A673 (cell line): Measurements from ENCODE around the gene KDR. TPM values are rescaled to one million over a fixed set of nuclear protein-coding genes. Genes with fewer than 3 reads are reported as not detected.
A peak's percentile ranks its signal among the peaks of the same experiment; 100 is the strongest.

Experiments
- Bru-seq: library from RNA; stranded (reverse); fragments of 400-500 nt; gene quantifications from one replicate; lab custom pipeline; 2021; lab: Mats Ljungman, UMichigan
- BruChase-seq, 2 experiments: library from RNA; stranded (reverse); fragments of 400-500 nt; gene quantifications; one replicate each; lab custom pipeline; 2021; lab: Mats Ljungman, UMichigan
- BruUV-seq: library from RNA; stranded (reverse); fragments of 400-500 nt; replicated peaks from 2 replicates; lab custom pipeline; 2021; lab: Mats Ljungman, UMichigan
- CTCF ChIA-PET: fragments of 300-600 bp; sonication (Branson Sonifier 250); formaldehyde crosslinking; loops from one replicate; lab custom pipeline; 2022; ENCODE audit warnings: antibody characterized with exemption; lab: Charles Lee
- POLR2A ChIA-PET: fragments of 300-600 bp; sonication (Branson Sonifier 250); formaldehyde crosslinking; loops from one replicate; lab custom pipeline; 2022; ENCODE audit warnings: antibody characterized with exemption; ENCODE audit not compliant: low non-redundant PET; lab: Charles Lee
- DNase-seq: peaks from one replicate; pipeline ENCODE4 v3.0.0-alpha.2; 2015; ENCODE audit warnings: low spot score
- H3K27ac ChIP-seq: fragments of 200-600 bp; sonication (generic); 2 replicates; pipeline ENCODE4 v1.5.1; 2016; ENCODE audit warnings: mixed run types, low read depth, mild to moderate bottlenecking, mixed read lengths, antibody characterized with exemption, low read length; ENCODE audit not compliant: poor library complexity, severe bottlenecking
- H3K27me3 ChIP-seq: fragments of 200-600 bp; sonication (generic); replicated peaks from 2 replicates; pipeline ENCODE4 v1.6.1; 2017; ENCODE audit warnings: mixed run types, low read depth, mild to moderate bottlenecking, mixed read lengths, antibody characterized with exemption, low read length; ENCODE audit not compliant: insufficient read depth, poor library complexity
- H3K36me3 ChIP-seq: fragments of 200-600 bp; sonication (generic); 2 replicates; pipeline ENCODE4 v1.6.1; 2016; ENCODE audit warnings: mixed run types, mild to moderate bottlenecking, mixed read lengths, antibody characterized with exemption, low read length; ENCODE audit not compliant: insufficient read depth, poor library complexity, severe bottlenecking
- H3K4me1 ChIP-seq: fragments of 200-600 bp; sonication (generic); 2 replicates; pipeline ENCODE4 v1.6.1; 2017; ENCODE audit warnings: mixed run types, mild to moderate bottlenecking, mixed read lengths, antibody characterized with exemption, low read length; ENCODE audit not compliant: insufficient read depth, poor library complexity, severe bottlenecking
- H3K4me3 ChIP-seq: fragments of 200-600 bp; sonication (generic); 2 replicates; pipeline ENCODE4 v1.5.1; 2016; ENCODE audit warnings: low read depth, mixed run types, mild to moderate bottlenecking, mixed read lengths, low read length; ENCODE audit not compliant: poor library complexity, severe bottlenecking
- H3K9me3 ChIP-seq: fragments of 200-600 bp; sonication (generic); 2 replicates; pipeline ENCODE4 v1.6.1; 2016; ENCODE audit warnings: mixed run types, low read depth, mild to moderate bottlenecking, mixed read lengths, antibody characterized with exemption, low read length; ENCODE audit not compliant: poor library complexity, severe bottlenecking
- EZH2 ChIP-seq: fragments of 200-600 bp; sonication (generic); IDR thresholded peaks from 2 replicates; pipeline ENCODE4 v1.6.1; 2017; ENCODE audit warnings: borderline replicate concordance, low read depth, mild to moderate bottlenecking, mixed read lengths, antibody characterized with exemption, low read length; ENCODE audit not compliant: poor library complexity, severe bottlenecking
- intact Hi-C: fragments of 100-400 bp; cut with micrococcal nuclease; formaldehyde crosslinking; loops from one replicate; pipeline ENCODE4 v1.10.0; 2022; ENCODE audit not compliant: unreplicated experiment
- long read RNA-seq: library from polyadenylated mRNA; stranded (forward); transcript quantifications from one replicate; pipeline ENCODE4 v2.0.0, GENCODE V29; 2022
- total RNA-seq: library from RNA; stranded (reverse); gene quantifications from 2 replicates; pipeline ENCODE4 v1.2.3, GENCODE V29; 2021
- TF ChIP-seq, protein P1 (sequence below): fragments of 300-800, 200-600 bp; sonication (generic); conservative IDR thresholded peaks from 2 replicates; pipeline ENCODE4 v1.5.1; 2017; ENCODE audit warnings: low read depth, mild to moderate bottlenecking, antibody characterized with exemption, low read length, moderate library complexity, mixed read lengths

The KDR gene
- 0.42 and 0.47 TPM in 2 replicates for total RNA-seq
- Bru-seq, nascent RNA, result percentile 16 among the genes with signal in this experiment
- BruChase-seq, experiment 1, labeled RNA remaining after a 2-hour chase, result percentile 14 among the genes with signal in this experiment
- BruChase-seq, experiment 2, labeled RNA remaining after a 6-hour chase, result percentile 26 among the genes with signal in this experiment
- long read RNA-seq, result 0 reads

DNA sequence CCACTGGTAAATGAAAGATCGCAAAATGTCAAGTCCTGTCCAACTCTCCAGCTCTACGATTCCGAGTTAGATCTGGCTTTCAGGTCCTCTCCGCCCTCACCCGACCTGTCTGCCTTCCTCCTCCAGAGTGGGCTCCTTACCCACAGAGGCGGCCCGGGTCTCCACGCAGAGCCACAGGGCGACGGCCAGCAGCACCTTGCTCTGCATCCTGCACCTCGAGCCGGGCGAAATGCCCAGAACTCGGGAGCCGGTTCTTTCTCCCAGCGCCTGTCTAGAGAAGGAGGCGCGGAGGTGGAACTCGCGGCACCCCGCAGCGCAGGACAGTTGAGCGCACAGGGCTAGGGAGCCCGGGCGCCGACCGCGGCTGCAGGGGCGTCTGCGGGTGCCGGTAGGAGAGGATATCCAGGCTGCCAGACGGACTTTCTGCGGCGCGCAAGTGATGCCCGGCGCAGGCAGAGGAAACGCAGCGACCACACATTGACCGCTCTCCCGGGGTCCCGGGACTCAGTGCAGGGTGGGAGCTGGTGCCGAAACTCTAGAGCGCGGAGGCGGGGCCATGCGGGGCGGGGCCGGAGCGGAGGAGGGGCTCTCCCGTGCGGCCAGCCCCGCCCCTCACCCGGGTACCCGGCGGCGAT is at the start of gene KDR:
Gene KDR (minus strand): TSS at position 509 of the 635 bp plus-strand sequence. CDS start 302 bp downstream, at position 207.
- Histone ChIP-seq H3K4me1 (no peaks in the 10 kb centered on the region), H3K9me3 (no peaks in the 10 kb centered on the region), H3K4me3 (peak within 1 kb of the TSS; percentile 45), H3K36me3 (no peaks in the 10 kb centered on the region), H3K27ac (no peak within 1 kb of the TSS), H3K27me3 (no peaks in the 10 kb centered on the region)
- no TSS peak for BruUV-seq
- peak; percentile 30 for DNase-seq
- CTCF ChIA-PET, result no interaction called here
- no peak for TF ChIP-seq EZH2
- TF ChIP-seq, protein P1, sequence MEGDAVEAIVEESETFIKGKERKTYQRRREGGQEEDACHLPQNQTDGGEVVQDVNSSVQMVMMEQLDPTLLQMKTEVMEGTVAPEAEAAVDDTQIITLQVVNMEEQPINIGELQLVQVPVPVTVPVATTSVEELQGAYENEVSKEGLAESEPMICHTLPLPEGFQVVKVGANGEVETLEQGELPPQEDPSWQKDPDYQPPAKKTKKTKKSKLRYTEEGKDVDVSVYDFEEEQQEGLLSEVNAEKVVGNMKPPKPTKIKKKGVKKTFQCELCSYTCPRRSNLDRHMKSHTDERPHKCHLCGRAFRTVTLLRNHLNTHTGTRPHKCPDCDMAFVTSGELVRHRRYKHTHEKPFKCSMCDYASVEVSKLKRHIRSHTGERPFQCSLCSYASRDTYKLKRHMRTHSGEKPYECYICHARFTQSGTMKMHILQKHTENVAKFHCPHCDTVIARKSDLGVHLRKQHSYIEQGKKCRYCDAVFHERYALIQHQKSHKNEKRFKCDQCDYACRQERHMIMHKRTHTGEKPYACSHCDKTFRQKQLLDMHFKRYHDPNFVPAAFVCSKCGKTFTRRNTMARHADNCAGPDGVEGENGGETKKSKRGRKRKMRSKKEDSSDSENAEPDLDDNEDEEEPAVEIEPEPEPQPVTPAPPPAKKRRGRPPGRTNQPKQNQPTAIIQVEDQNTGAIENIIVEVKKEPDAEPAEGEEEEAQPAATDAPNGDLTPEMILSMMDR, result no peak
- intact Hi-C loops, result no loop called here
- POLR2A ChIA-PET, result interaction anchor here (0.6 kb wide), 1 partner anchor 35 kb away, joined by 3 read pairs; no protein-coding TSS in a partner anchor

DNA sequence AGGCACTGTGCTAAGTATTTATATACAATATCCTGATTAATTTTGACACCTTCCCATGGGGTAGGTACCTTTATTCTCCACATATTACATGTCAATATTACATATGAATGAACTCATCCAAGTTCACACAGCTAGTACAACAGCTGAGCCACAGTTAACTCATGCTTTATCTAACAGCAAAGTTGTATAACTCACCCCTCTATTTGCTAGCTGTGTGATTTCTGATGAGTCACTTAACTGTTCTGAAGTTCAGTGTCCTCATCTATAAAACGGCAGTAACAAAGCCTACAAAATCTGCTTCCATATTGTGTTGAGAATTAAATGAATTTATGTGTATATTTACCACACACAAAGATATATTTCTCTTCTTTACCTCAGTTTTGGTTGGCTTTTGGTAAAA is 48.2 kb upstream of the KDR start:
- intact Hi-C loops, result loop anchor here (10.0 kb wide), 1 partner anchor 169 kb away; no protein-coding TSS in a partner anchor
- no peak overlapping the region for H3K27ac ChIP-seq

DNA sequence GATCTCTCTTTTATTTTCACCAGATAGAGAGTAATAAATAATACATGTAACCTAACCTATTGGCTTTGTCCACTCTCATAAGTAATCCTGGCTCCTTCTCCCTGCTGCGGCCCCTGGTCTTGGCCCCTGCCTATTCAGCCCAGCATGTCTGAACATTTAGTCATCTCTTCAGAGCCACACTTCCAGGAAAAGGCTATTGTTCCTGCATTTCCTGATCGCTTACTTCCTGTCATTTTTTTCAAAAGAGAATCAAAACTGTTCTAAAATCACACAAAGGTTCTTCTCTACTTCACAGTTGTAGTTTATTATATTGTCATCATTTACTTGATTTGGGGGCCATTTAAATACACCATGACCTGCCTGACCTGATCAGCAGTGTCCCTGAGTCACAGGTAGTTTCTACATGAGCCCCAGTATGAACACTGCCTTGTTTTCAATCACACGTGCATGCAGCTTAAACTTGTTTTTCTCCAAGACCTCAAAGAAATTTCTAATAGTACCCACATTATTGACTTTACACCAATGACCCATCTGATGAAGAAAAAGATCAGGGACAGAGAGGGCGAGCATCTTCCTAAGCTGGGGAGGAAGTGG is 47.4 kb upstream of the KDR start:
- intact Hi-C loops, result loop anchor here (10.0 kb wide), 1 partner anchor 168 kb away; no protein-coding TSS in a partner anchor
- Histone ChIP-seq H3K27ac (no peak overlapping the region), H3K27me3 (no peaks in the 10 kb centered on the region), H3K9me3 (no peaks in the 10 kb centered on the region), H3K36me3 (no peaks in the 10 kb centered on the region), H3K4me1 (peaks cover 7% of the 10 kb centered on the region), H3K4me3 (no peak overlapping the region)
- ChIA-PET POLR2A (no interaction called here), CTCF (no interaction called here)
- BruUV-seq, result no TSS peak
- TF ChIP-seq, protein P1, result no peak
- no peak for TF ChIP-seq EZH2
- DNase-seq, result peak; percentile 50

More for the DNA sequence above, 48.2 kb upstream of the KDR start:
- Histone ChIP-seq H3K36me3 (no peaks in the 10 kb centered on the region), H3K4me1 (peaks cover 7% of the 10 kb centered on the region), H3K27me3 (no peaks in the 10 kb centered on the region), H3K4me3 (no peak overlapping the region), H3K9me3 (no peaks in the 10 kb centered on the region)
- ChIA-PET POLR2A (no interaction called here), CTCF (interaction anchor here (0.6 kb wide), 1 partner anchor 62 kb away, joined by 3 read pairs; no protein-coding TSS in a partner anchor)
- no peak for TF ChIP-seq EZH2
- TF ChIP-seq, protein P1, result no peak
- no peak for DNase-seq
- no TSS peak for BruUV-seq
